ENCODE results near the gene ADCY3. TPM values are rescaled to one million over a fixed set of nuclear protein-coding genes. Genes with fewer than 3 reads are reported as not detected.

ADCY3 gene
- total RNA-seq, 1 experiment from 2014 or later: 71.1 TPM

- RAD21 ChIA-PET (ENCODE audit: low non-redundant PET in 1 of 2, low total read pairs in 2 of 2, uncharacterized antibody in 2 of 2, unreplicated experiment in 2 of 2): no interaction called here
- H3K27me3 ChIP-seq (ENCODE audit: insufficient read depth, low read length): no peaks in the 10 kb centered on the region
- H3K27ac ChIP-seq (ENCODE audit: low read depth, low read length): no peak overlapping the region
- H3K4me1 ChIP-seq (ENCODE audit: control insufficient read depth in 1 of 2, insufficient read depth in 2 of 2, low read length in 2 of 2): no peaks in the 10 kb centered on the region
- CTCF ChIA-PET: no interaction called here
- no peak overlapping the region for H3K4me2 ChIP-seq (ENCODE audit: low read length)
- BruUV-seq (replicated peaks): no TSS peak
- DNase-seq (ENCODE audit: low read depth, low spot score) (no peak), ATAC-seq (no peak)
- H3K9ac ChIP-seq (ENCODE audit: low read length): no peak overlapping the region
- H2AFZ ChIP-seq (ENCODE audit: low read depth, low read length, poor library complexity, severe bottlenecking): no peak overlapping the region
- peaks cover 13 to 15% of the 10 kb centered on the region in 2 experiments; a peak in 2 of 4 replicates for H3K9me3 ChIP-seq (ENCODE audit: control insufficient read depth in 1 of 2, insufficient read depth in 1 of 2, low read depth in 1 of 2, low read length in 2 of 2)
- TF ChIP-seq SP1 (IDR thresholded peaks at IDR 0.05; ENCODE audit: low read depth): no peak
- TF ChIP-seq, protein P1, sequence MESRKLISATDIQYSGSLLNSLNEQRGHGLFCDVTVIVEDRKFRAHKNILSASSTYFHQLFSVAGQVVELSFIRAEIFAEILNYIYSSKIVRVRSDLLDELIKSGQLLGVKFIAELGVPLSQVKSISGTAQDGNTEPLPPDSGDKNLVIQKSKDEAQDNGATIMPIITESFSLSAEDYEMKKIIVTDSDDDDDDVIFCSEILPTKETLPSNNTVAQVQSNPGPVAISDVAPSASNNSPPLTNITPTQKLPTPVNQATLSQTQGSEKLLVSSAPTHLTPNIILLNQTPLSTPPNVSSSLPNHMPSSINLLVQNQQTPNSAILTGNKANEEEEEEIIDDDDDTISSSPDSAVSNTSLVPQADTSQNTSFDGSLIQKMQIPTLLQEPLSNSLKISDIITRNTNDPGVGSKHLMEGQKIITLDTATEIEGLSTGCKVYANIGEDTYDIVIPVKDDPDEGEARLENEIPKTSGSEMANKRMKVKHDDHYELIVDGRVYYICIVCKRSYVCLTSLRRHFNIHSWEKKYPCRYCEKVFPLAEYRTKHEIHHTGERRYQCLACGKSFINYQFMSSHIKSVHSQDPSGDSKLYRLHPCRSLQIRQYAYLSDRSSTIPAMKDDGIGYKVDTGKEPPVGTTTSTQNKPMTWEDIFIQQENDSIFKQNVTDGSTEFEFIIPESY (IDR thresholded peaks at IDR 0.05; ENCODE audit: extremely low read depth, insufficient replicate concordance, low read length): no peak
- TF ChIP-seq, protein P2, sequence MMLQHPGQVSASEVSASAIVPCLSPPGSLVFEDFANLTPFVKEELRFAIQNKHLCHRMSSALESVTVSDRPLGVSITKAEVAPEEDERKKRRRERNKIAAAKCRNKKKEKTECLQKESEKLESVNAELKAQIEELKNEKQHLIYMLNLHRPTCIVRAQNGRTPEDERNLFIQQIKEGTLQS (IDR thresholded peaks at IDR 0.05): no peak
- no peak for TF ChIP-seq EZH2 (IDR thresholded peaks at IDR 0.05)
- TF ChIP-seq JUND (IDR thresholded peaks at IDR 0.05): no peak
- no peak for TF ChIP-seq CEBPB (IDR thresholded peaks at IDR 0.05; ENCODE audit: low read depth)
- TF ChIP-seq ELF1 (IDR thresholded peaks at IDR 0.05; ENCODE audit: borderline replicate concordance, low read depth): no peak
- no peak for TF ChIP-seq RAD21 (IDR thresholded peaks at IDR 0.05; ENCODE audit: low read depth)
- TF ChIP-seq, protein P3, sequence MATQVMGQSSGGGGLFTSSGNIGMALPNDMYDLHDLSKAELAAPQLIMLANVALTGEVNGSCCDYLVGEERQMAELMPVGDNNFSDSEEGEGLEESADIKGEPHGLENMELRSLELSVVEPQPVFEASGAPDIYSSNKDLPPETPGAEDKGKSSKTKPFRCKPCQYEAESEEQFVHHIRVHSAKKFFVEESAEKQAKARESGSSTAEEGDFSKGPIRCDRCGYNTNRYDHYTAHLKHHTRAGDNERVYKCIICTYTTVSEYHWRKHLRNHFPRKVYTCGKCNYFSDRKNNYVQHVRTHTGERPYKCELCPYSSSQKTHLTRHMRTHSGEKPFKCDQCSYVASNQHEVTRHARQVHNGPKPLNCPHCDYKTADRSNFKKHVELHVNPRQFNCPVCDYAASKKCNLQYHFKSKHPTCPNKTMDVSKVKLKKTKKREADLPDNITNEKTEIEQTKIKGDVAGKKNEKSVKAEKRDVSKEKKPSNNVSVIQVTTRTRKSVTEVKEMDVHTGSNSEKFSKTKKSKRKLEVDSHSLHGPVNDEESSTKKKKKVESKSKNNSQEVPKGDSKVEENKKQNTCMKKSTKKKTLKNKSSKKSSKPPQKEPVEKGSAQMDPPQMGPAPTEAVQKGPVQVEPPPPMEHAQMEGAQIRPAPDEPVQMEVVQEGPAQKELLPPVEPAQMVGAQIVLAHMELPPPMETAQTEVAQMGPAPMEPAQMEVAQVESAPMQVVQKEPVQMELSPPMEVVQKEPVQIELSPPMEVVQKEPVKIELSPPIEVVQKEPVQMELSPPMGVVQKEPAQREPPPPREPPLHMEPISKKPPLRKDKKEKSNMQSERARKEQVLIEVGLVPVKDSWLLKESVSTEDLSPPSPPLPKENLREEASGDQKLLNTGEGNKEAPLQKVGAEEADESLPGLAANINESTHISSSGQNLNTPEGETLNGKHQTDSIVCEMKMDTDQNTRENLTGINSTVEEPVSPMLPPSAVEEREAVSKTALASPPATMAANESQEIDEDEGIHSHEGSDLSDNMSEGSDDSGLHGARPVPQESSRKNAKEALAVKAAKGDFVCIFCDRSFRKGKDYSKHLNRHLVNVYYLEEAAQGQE (IDR thresholded peaks at IDR 0.05; ENCODE audit: low read depth): no peak
- no peak for TF ChIP-seq CTCF (IDR thresholded peaks at IDR 0.05 in 2 of 3, conservative IDR thresholded peaks at IDR 0.05 in 1 of 3; ENCODE audit: borderline replicate concordance in 1 of 3, insufficient read depth in 1 of 3, low read depth in 2 of 3, low read length in 2 of 3)
- no peak for TF ChIP-seq SRF (IDR thresholded peaks at IDR 0.05; ENCODE audit: low read depth)
- TF ChIP-seq YY1 (IDR thresholded peaks at IDR 0.05; ENCODE audit: extremely low read depth, insufficient replicate concordance, low read depth, low read length): no peak
- TF ChIP-seq POLR2AphosphoS5 (IDR thresholded peaks at IDR 0.05; ENCODE audit: low read depth, low read length): no peak
- no peak for TF ChIP-seq MAX (IDR thresholded peaks at IDR 0.05)
- no peak for TF ChIP-seq CBX3 (IDR thresholded peaks at IDR 0.05; ENCODE audit: low read depth)
- no peak for TF ChIP-seq SIN3A (IDR thresholded peaks at IDR 0.05; ENCODE audit: low read depth)
- no peak overlapping the region for H3K4me3 ChIP-seq (replicated peaks in 1 of 2; ENCODE audit: low read depth in 1 of 2, low read length in 2 of 2)
- intact Hi-C loops (cut with micrococcal nuclease): no loop called here
- POLR2A ChIA-PET: no interaction called here
- no peaks in the 10 kb centered on the region for H3K9me2 ChIP-seq (ENCODE audit: insufficient read depth)
- H4K20me1 ChIP-seq (ENCODE audit: insufficient read depth): no peaks in the 10 kb centered on the region
- peaks cover 0 to 5% of the 10 kb centered on the region in 2 experiments; a peak in 1 of 4 replicates for H3K36me3 ChIP-seq (ENCODE audit: control insufficient read depth in 1 of 2, insufficient read depth in 2 of 2, low read length in 2 of 2)
- H3K79me2 ChIP-seq (ENCODE audit: insufficient read depth, low read length): peaks cover 6% of the 10 kb centered on the region; the same call in 1 of the 2 replicates
Measured at GRCh38 chr2:24891201-24891600, 28.8 kb downstream of the ADCY3 start.

Measured in HCT116 (cell line).